Measurements from ENCODE around the gene THSD4.

THSD4 gene

GRCh38 chr15:71462638-71463037 is 347.4 kb downstream of the THSD4 start:
- H3K36me3 ChIP-seq (replicated peaks; ENCODE audit: low read depth, low read length), result no peaks in the 10 kb centered on the region
- H3K4me2 ChIP-seq (ENCODE audit: low read length), result no peak overlapping the region
- H3K4me1 ChIP-seq (ENCODE audit: low read length), result no peaks in the 10 kb centered on the region
- H3K9me3 ChIP-seq (ENCODE audit: insufficient read depth, low read length), result no peaks in the 10 kb centered on the region
- H3K9ac ChIP-seq (ENCODE audit: low read length), result no peak overlapping the region
- H2AFZ ChIP-seq (ENCODE audit: low read depth, low read length), result no peak overlapping the region
- no peaks in the 10 kb centered on the region for H4K20me1 ChIP-seq (ENCODE audit: insufficient read depth, low read length)
- H3K27ac ChIP-seq (ENCODE audit: low read length), result no peak overlapping the region
- no peaks in the 10 kb centered on the region for H3K79me2 ChIP-seq (ENCODE audit: low read length)
- peaks cover 18% of the 10 kb centered on the region for H3K27me3 ChIP-seq (ENCODE audit: low read depth, low read length)
- H3K4me3 ChIP-seq (ENCODE audit: low read length), result no peak overlapping the region
- TF ChIP-seq CTCF (IDR thresholded peaks at IDR 0.05; ENCODE audit: low read depth, low read length), result no peak
- no peak for TF ChIP-seq EZH2phosphoT487 (IDR thresholded peaks at IDR 0.05; ENCODE audit: low read depth)

- Histone ChIP-seq H3K9me3 (ENCODE audit: insufficient read depth, low read length) (no peaks in the 10 kb centered on the region), H4K20me1 (ENCODE audit: insufficient read depth, low read length) (no peaks in the 10 kb centered on the region)
- no peak for TF ChIP-seq CTCF (IDR thresholded peaks at IDR 0.05; ENCODE audit: low read depth, low read length)
- TF ChIP-seq EZH2phosphoT487 (IDR thresholded peaks at IDR 0.05; ENCODE audit: low read depth), result no peak
These were observed 347.9 kb downstream of the THSD4 start for GRCh38 chr15:71463156-71463665.

GRCh38 chr15:71465131-71465955 is 350.1 kb downstream of the THSD4 start:
- TF ChIP-seq EZH2phosphoT487 (IDR thresholded peaks at IDR 0.05; ENCODE audit: low read depth) (no peak), CTCF (IDR thresholded peaks at IDR 0.05; ENCODE audit: low read depth, low read length) (no peak)
- Histone ChIP-seq H3K9me3 (ENCODE audit: insufficient read depth, low read length) (no peaks in the 10 kb centered on the region), H3K4me3 (ENCODE audit: low read length) (no peak overlapping the region), H3K79me2 (ENCODE audit: low read length) (no peaks in the 10 kb centered on the region), H3K27ac (ENCODE audit: low read length) (no peak overlapping the region), H3K4me2 (ENCODE audit: low read length) (no peak overlapping the region), H2AFZ (ENCODE audit: low read depth, low read length) (no peak overlapping the region), H3K27me3 (ENCODE audit: low read depth, low read length) (peaks cover 18% of the 10 kb centered on the region), H3K9ac (ENCODE audit: low read length) (no peak overlapping the region), H3K36me3 (replicated peaks; ENCODE audit: low read depth, low read length) (no peaks in the 10 kb centered on the region), H3K4me1 (ENCODE audit: low read length) (no peaks in the 10 kb centered on the region), H4K20me1 (ENCODE audit: insufficient read depth, low read length) (no peaks in the 10 kb centered on the region)

More at GRCh38 chr15:71463156-71463665, 347.9 kb downstream of the THSD4 start:
- Histone ChIP-seq H3K79me2 (ENCODE audit: low read length) (no peaks in the 10 kb centered on the region), H2AFZ (ENCODE audit: low read depth, low read length) (no peak overlapping the region), H3K4me3 (ENCODE audit: low read length) (no peak overlapping the region), H3K4me1 (ENCODE audit: low read length) (no peaks in the 10 kb centered on the region), H3K9ac (ENCODE audit: low read length) (no peak overlapping the region), H3K27ac (ENCODE audit: low read length) (no peak overlapping the region), H3K4me2 (ENCODE audit: low read length) (no peak overlapping the region), H3K36me3 (replicated peaks; ENCODE audit: low read depth, low read length) (no peaks in the 10 kb centered on the region), H3K27me3 (ENCODE audit: low read depth, low read length) (peaks cover 18% of the 10 kb centered on the region)

- no peak overlapping the region for H3K4me3 ChIP-seq (ENCODE audit: low read length)
These were observed 353.4 kb downstream of the THSD4 start for GRCh38 chr15:71468715-71469114.

More at GRCh38 chr15:71468715-71469114, 353.4 kb downstream of the THSD4 start:
- Histone ChIP-seq H3K9ac (ENCODE audit: low read length) (no peak overlapping the region), H3K27me3 (ENCODE audit: low read depth, low read length) (peaks cover 18% of the 10 kb centered on the region), H3K79me2 (ENCODE audit: low read length) (no peaks in the 10 kb centered on the region), H3K9me3 (ENCODE audit: insufficient read depth, low read length) (no peaks in the 10 kb centered on the region), H3K27ac (ENCODE audit: low read length) (no peak overlapping the region), H4K20me1 (ENCODE audit: insufficient read depth, low read length) (no peaks in the 10 kb centered on the region), H3K4me2 (ENCODE audit: low read length) (no peak overlapping the region), H2AFZ (ENCODE audit: low read depth, low read length) (no peak overlapping the region), H3K36me3 (replicated peaks; ENCODE audit: low read depth, low read length) (no peaks in the 10 kb centered on the region), H3K4me1 (ENCODE audit: low read length) (peaks cover 28% of the 10 kb centered on the region)
- TF ChIP-seq CTCF (IDR thresholded peaks at IDR 0.05; ENCODE audit: low read depth, low read length) (no peak), EZH2phosphoT487 (IDR thresholded peaks at IDR 0.05; ENCODE audit: low read depth) (no peak)

All from OCI-LY3 (cell line).